HUES64 (cell line): Measurements from ENCODE around the gene SLC51B.
A peak's percentile ranks its signal among the peaks of the same experiment; 100 is the strongest.
"Not testable (repeated sequence)": the region's sequence is repeated elsewhere in the genome, so short reads cannot be mapped to it uniquely, and the experiment has no call there.

Experiments used
- H3K27ac ChIP-seq: 2 replicates; pipeline ENCODE4 v1.7.0; 2013; ENCODE audit warnings: low read depth, low read length, inconsistent platforms
- H3K27me3 ChIP-seq: 2 replicates; pipeline ENCODE4 v1.6.1; 2013; ENCODE audit warnings: mild to moderate bottlenecking, low read length; ENCODE audit not compliant: insufficient read depth
- H3K36me3 ChIP-seq: 2 replicates; pipeline ENCODE4 v1.6.1; 2013; ENCODE audit warnings: mild to moderate bottlenecking, low read length; ENCODE audit not compliant: insufficient read depth
- H3K4me1 ChIP-seq: 2 replicates; pipeline ENCODE4 v1.6.1; 2013; ENCODE audit warnings: mild to moderate bottlenecking, low read length, moderate library complexity; ENCODE audit not compliant: insufficient read depth
- H3K4me3 ChIP-seq: 2 replicates; pipeline ENCODE4 v1.5.1; 2013; ENCODE audit warnings: mild to moderate bottlenecking, low read length, moderate library complexity
- H3K9ac ChIP-seq: 2 replicates; pipeline ENCODE4 v1.6.1; 2013; ENCODE audit warnings: mild to moderate bottlenecking, low read depth, low read length
- H3K9me3 ChIP-seq: 2 replicates; pipeline ENCODE4 v1.6.1; 2013; ENCODE audit warnings: low read depth, low read length; ENCODE audit not compliant: insufficient read depth
- WGBS: fragments of 150-250, 120-280 bp; methylation state at CpG from one replicate; pipeline ENCODE4 v1.1.7; 2013; ENCODE audit warnings: missing lambda C conversion rate; 5-methylcytosine and 5-hydroxymethylcytosine counted together

Gene SLC51B

DNA sequence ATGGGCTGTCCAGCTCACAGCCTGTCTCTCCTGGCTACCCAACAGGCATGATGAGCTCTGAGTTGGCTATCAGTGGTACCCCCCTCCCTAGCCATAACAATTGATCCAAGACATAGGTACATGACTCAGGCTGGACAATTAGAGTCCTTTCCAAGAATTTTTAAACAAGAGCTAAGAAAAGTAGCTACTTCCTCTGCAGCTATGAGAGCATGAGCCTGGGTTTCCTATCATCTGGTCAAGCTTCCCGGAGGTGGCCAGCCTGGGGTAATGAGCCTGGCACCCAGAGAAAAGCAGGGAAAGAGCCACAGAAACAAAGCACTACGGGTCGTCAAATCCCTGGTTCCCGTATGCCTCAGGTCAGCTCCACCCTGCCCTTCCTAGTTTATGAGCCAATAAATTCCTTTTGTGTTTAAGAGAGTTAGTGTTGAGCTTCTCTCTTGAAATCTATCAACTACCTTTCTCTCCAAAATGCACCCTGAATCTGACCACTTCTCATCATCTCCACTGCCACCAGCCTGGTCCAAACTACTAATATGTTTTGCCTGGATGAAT, 2.3 kb upstream of the SLC51B start:
- no peaks in the 10 kb centered on the region for H3K36me3 ChIP-seq
- no peaks in the 10 kb centered on the region for H3K4me1 ChIP-seq
- 90% methylated on average over 4 of the region's 4 CpGs for WGBS
- no peaks in the 10 kb centered on the region for H3K27me3 ChIP-seq
- H3K9ac ChIP-seq, result no peak overlapping the region
- no peak overlapping the region for H3K27ac ChIP-seq
- no peak overlapping the region for H3K4me3 ChIP-seq
- H3K9me3 ChIP-seq, result no peaks in the 10 kb centered on the region

- H3K4me1 ChIP-seq, H3K27me3 ChIP-seq, H3K27ac ChIP-seq, H3K9me3 ChIP-seq, H3K4me3 ChIP-seq, H3K9ac ChIP-seq, H3K36me3 ChIP-seq: not testable (repeated sequence)
- WGBS, result 92% methylated on average over 5 of the region's 5 CpGs
Measured at GRCh38 chr15:65044218-65044617, 969 bp upstream of the SLC51B start.

- no peak overlapping the region for H3K9ac ChIP-seq
- no peaks in the 10 kb centered on the region for H3K4me1 ChIP-seq
- WGBS, result 95% methylated on average over 2 of the region's 2 CpGs
- no peak overlapping the region for H3K4me3 ChIP-seq
- no peaks in the 10 kb centered on the region for H3K36me3 ChIP-seq
- no peaks in the 10 kb centered on the region for H3K27me3 ChIP-seq
- no peak overlapping the region for H3K27ac ChIP-seq
- no peaks in the 10 kb centered on the region for H3K9me3 ChIP-seq
Measured at GRCh38 chr15:65048241-65048640, 3.1 kb downstream of the SLC51B start.

GRCh38 chr15:65049418-65049840, 4.2 kb downstream of the SLC51B start:
- whole genome bisulfite sequencing, result 9% methylated on average over 19 of the region's 19 CpGs
- no peaks in the 10 kb centered on the region for H3K9me3 ChIP-seq
- peak overlapping the region; percentile 28 for H3K4me3 ChIP-seq
- no peak overlapping the region for H3K27ac ChIP-seq
- no peaks in the 10 kb centered on the region for H3K36me3 ChIP-seq
- H3K27me3 ChIP-seq, result no peaks in the 10 kb centered on the region
- no peaks in the 10 kb centered on the region for H3K4me1 ChIP-seq
- no peak overlapping the region for H3K9ac ChIP-seq

- H3K9ac ChIP-seq, result no peak overlapping the region
- H3K27me3 ChIP-seq, result no peaks in the 10 kb centered on the region
- no peaks in the 10 kb centered on the region for H3K36me3 ChIP-seq
- H3K4me3 ChIP-seq, result no peak overlapping the region
- H3K9me3 ChIP-seq, result no peaks in the 10 kb centered on the region
- WGBS, result 94% methylated on average over 4 of the region's 4 CpGs
- no peaks in the 10 kb centered on the region for H3K4me1 ChIP-seq
- H3K27ac ChIP-seq, result no peak overlapping the region
Measured at GRCh38 chr15:65050270-65050669, 5.1 kb downstream of the SLC51B start.

DNA sequence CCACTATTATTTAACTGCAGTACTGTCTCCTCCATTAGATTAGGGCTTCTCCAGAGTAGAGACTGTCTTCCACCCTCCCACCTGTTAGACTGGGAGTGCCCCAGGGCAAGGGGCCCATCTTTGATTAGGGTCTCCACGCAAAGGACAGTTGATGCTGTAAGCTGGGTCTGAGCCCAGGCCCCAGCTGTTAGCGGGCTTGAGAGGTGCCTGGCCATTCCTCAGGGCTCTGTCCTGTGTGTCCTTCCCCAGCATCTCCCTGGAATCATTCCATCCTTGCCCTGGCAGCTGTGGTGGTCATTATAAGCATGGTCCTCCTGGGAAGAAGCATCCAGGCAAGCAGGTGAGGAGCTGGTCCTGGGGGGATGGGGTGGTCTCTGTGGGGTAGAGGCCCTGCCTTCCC, 6.1 kb downstream of the SLC51B start:
- H3K9ac ChIP-seq, result no peak overlapping the region
- 96% methylated on average over 2 of the region's 2 CpGs for WGBS
- H3K4me3 ChIP-seq, result no peak overlapping the region
- H3K27me3 ChIP-seq, result no peaks in the 10 kb centered on the region
- H3K4me1 ChIP-seq, result no peaks in the 10 kb centered on the region
- no peaks in the 10 kb centered on the region for H3K36me3 ChIP-seq
- H3K27ac ChIP-seq, result no peak overlapping the region
- no peaks in the 10 kb centered on the region for H3K9me3 ChIP-seq

DNA sequence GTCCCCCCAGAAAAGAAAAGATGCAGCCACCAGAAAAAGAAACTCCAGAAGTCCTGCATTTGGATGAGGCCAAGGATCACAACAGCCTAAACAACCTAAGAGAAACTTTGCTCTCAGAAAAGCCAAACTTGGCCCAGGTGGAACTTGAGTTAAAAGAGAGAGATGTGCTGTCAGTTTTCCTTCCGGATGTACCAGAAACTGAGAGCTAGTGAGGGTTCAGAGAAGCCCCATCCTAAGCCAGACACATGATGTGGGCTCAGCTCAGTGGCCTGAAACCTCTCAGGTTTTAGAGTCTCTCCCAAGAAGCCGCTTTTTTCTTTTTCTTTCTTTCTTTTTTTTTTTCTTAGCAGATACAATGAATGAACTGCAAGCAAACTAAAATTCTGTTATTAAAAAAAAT, 7.8 kb downstream of the SLC51B start:
- no peak overlapping the region for H3K9ac ChIP-seq
- WGBS, result 94% methylated on average over 2 of the region's 2 CpGs

DNA sequence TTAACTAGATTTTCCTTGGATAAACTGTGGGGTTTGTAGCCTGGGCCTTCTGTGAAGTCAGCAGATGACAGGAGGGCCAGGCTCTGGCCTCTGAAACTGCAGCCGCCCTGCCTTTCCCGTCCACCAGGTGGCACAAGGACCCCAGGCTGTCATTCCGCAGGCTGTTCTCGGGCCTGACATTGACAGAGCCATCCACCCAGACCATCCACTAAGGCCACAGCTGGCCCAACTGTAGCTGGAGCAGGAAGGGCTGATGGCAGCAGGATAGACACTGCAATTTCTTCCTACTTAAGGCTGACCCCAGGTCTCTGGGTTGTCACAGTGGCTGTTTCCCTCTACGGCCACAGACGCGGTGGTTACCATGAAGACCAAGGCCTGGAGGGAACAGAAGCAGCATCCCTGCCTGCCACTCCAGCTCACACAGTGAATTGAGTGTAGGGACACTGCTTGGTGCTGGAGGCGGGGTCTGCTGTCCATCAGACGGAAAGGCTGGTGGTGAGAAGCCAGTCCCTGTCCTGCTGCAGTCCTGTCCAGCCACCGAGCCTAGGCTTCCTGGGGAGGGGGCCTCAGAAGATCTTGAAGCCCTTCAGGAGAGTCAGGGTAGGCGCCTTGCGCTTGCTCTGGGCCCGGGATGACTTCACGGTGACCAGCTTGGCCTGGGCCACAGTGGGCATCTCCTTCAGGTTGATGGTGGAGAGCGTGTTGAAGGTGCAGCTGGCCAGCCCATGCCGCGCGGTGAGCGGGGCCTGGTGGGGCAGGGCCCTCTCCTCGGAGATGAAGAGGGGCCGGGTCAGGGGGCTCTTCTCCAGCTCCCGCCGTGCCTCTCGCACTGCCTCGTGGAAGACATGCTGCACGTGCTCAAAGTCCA, 9.4 kb downstream of the SLC51B start:
- Histone ChIP-seq H3K4me1 (no peaks in the 10 kb centered on the region), H3K27me3 (no peaks in the 10 kb centered on the region), H3K27ac (no peak overlapping the region), H3K4me3 (no peak overlapping the region), H3K9me3 (no peaks in the 10 kb centered on the region), H3K9ac (no peak overlapping the region), H3K36me3 (peaks cover 4% of the 10 kb centered on the region; the same call in 1 of the 2 replicates)
- WGBS, result 80% methylated on average over 26 of the region's 26 CpGs

More for the DNA sequence above, 7.8 kb downstream of the SLC51B start:
- Histone ChIP-seq H3K27ac (no peak overlapping the region), H3K9me3 (no peaks in the 10 kb centered on the region), H3K36me3 (no peaks in the 10 kb centered on the region), H3K4me3 (no peak overlapping the region), H3K4me1 (no peaks in the 10 kb centered on the region), H3K27me3 (no peaks in the 10 kb centered on the region)

- Histone ChIP-seq H3K4me3 (no peak overlapping the region), H3K27me3 (no peaks in the 10 kb centered on the region), H3K4me1 (no peaks in the 10 kb centered on the region), H3K36me3 (peaks cover 4% of the 10 kb centered on the region; the same call in 1 of the 2 replicates), H3K9ac (no peak overlapping the region), H3K9me3 (no peaks in the 10 kb centered on the region), H3K27ac (no peak overlapping the region)
- 89% methylated on average over 6 of the region's 6 CpGs for WGBS
Measured at GRCh38 chr15:65055201-65055870, 10.1 kb downstream of the SLC51B start.

- no peaks in the 10 kb centered on the region for H3K27me3 ChIP-seq
- no peaks in the 10 kb centered on the region for H3K9me3 ChIP-seq
Measured at GRCh38 chr15:65056106-65056505, 10.9 kb downstream of the SLC51B start.

DNA sequence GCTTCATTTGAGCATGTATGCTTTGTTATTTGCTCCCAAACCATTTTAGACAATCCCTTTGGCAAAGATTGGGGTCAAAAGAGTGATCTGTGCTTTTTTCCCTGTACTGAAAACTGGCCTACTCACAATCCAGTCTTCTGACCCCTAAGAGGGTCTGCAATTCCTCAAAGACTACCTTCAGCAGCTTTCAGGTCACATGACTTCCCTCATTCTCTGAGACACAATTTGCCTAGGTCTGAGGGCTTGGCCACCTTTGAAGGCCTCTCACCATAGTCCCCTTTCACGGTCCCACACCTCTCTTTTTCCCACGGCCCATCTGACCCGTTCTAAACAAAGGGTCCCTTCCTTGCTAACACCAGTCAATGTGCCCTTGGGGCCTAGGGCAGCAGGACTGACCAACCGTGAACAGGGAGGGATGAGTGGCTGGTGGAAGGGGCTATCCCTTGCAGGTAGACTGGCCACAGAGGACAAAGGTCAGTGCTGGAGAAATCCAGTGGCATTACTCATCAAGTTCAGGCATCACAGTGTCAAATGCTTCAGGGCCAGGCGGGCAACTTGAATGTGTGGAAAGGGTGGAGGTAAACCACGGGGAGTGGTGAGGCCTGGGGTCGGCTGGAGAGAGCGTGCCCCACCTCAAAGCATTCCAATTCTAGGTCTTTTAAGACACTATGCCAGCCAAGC, 11.8 kb downstream of the SLC51B start:
- Histone ChIP-seq H3K27me3 (no peaks in the 10 kb centered on the region), H3K36me3 (peaks cover 4% of the 10 kb centered on the region; the same call in 1 of the 2 replicates), H3K9me3 (no peaks in the 10 kb centered on the region), H3K27ac (no peak overlapping the region), H3K4me3 (no peak overlapping the region), H3K4me1 (no peaks in the 10 kb centered on the region), H3K9ac (no peak overlapping the region)
- 85% methylated on average over 8 of the region's 8 CpGs for WGBS

More at GRCh38 chr15:65056106-65056505, 10.9 kb downstream of the SLC51B start:
- H3K9ac ChIP-seq, result no peak overlapping the region
- 92% methylated on average over 9 of the region's 9 CpGs for WGBS
- no peaks in the 10 kb centered on the region for H3K4me1 ChIP-seq
- peaks cover 4% of the 10 kb centered on the region; the same call in 1 of the 2 replicates for H3K36me3 ChIP-seq
- H3K27ac ChIP-seq, result no peak overlapping the region
- no peak overlapping the region for H3K4me3 ChIP-seq
